ENCODE data around the gene BTBD6. TPM values are rescaled to one million over a fixed set of nuclear protein-coding genes. Genes with fewer than 3 reads are reported as not detected.

Gene BTBD6
- total RNA-seq, 4 donors from 2014 or later, result 41.0 to 52.7 (median 46.9) TPM

GRCh38 chr14:105214324-105214915 is 33.9 kb upstream of the BTBD6 start:
- intact Hi-C loops (cut with DNase I), result no loop called here
- DNase-seq, result no peak
- Histone ChIP-seq H3K4me1 (no peaks in the 10 kb centered on the region), H3K27me3 (no peaks in the 10 kb centered on the region), H3K4me3 (no peak overlapping the region), H3K36me3 (peaks cover 23 to 93% (median 30%) of the 10 kb centered on the region in 3 donors), H3K27ac (no peak overlapping the region), H3K9me3 (no peaks in the 10 kb centered on the region)
- TF ChIP-seq POLR2A (IDR thresholded peaks at IDR 0.05) (no peak), CTCF (IDR thresholded peaks at IDR 0.05) (no peak)
- WGBS, 2 donors, result 100% methylated on average over 2 of the region's 14 CpGs; no CpG with 5 or more reads in 1 of the 2 donors

- WGBS, 2 donors, result 74 to 80% methylated on average over 1 to 3 of the region's 3 CpGs
- Histone ChIP-seq H3K36me3 (peaks cover 22 to 93% (median 23%) of the 10 kb centered on the region in 3 donors), H3K4me3 (no peak overlapping the region), H3K4me1 (no peaks in the 10 kb centered on the region), H3K27me3 (no peaks in the 10 kb centered on the region), H3K9me3 (no peaks in the 10 kb centered on the region), H3K27ac (no peak overlapping the region)
- TF ChIP-seq POLR2A (IDR thresholded peaks at IDR 0.05) (no peak), CTCF (IDR thresholded peaks at IDR 0.05) (no peak)
- intact Hi-C loops (cut with DNase I), result no loop called here
- no peak for DNase-seq
These were observed 32.7 kb upstream of the BTBD6 start for GRCh38 chr14:105215602-105216001.

- Histone ChIP-seq H3K4me3 (no peak overlapping the region), H3K9me3 (no peaks in the 10 kb centered on the region), H3K36me3 (peaks cover 17 to 93% (median 31%) of the 10 kb centered on the region in 3 donors), H3K27me3 (no peaks in the 10 kb centered on the region), H3K27ac (no peak overlapping the region), H3K4me1 (no peaks in the 10 kb centered on the region)
- intact Hi-C loops (cut with DNase I), result no loop called here
- TF ChIP-seq CTCF (IDR thresholded peaks at IDR 0.05) (no peak), POLR2A (IDR thresholded peaks at IDR 0.05) (no peak)
- WGBS, 2 donors, result 93 to 95% methylated on average over 12 to 16 of the region's 30 CpGs
- no peak for DNase-seq
These were observed 31.7 kb upstream of the BTBD6 start for GRCh38 chr14:105216490-105217247.

- intact Hi-C loops (cut with DNase I), result no loop called here
- TF ChIP-seq CTCF (IDR thresholded peaks at IDR 0.05) (no peak), POLR2A (IDR thresholded peaks at IDR 0.05) (no peak)
- no CpG with 5 or more reads among the region's 11 CpGs for WGBS, 2 donors
- H3K4me1 ChIP-seq, result peaks cover 0 to under 1% (median 0%) of the 10 kb centered on the region in 3 donors
- no peak overlapping the region for H3K27ac ChIP-seq
- no peaks in the 10 kb centered on the region for H3K27me3 ChIP-seq
- H3K36me3 ChIP-seq, result peaks cover 17 to 92% (median 31%) of the 10 kb centered on the region in 3 donors
- no peaks in the 10 kb centered on the region for H3K9me3 ChIP-seq
- no peak overlapping the region for H3K4me3 ChIP-seq
- DNase-seq, result no peak
These were observed 30.6 kb upstream of the BTBD6 start for GRCh38 chr14:105217774-105218173.

GRCh38 chr14:105218611-105219010 is 29.7 kb upstream of the BTBD6 start:
- no peaks in the 10 kb centered on the region for H3K9me3 ChIP-seq
- WGBS, 2 donors, result 90 to 100% methylated on average over 2 of the region's 19 CpGs
- no peak for DNase-seq
- intact Hi-C loops (cut with DNase I), result no loop called here
- H3K27me3 ChIP-seq, result no peaks in the 10 kb centered on the region
- no peak for TF ChIP-seq POLR2A (IDR thresholded peaks at IDR 0.05)
- no peak for TF ChIP-seq CTCF (IDR thresholded peaks at IDR 0.05)
- no peak overlapping the region for H3K27ac ChIP-seq
- peaks cover 17 to 92% (median 31%) of the 10 kb centered on the region in 3 donors for H3K36me3 ChIP-seq
- H3K4me3 ChIP-seq, result no peak overlapping the region
- peaks cover 0 to 9% (median 0%) of the 10 kb centered on the region in 3 donors for H3K4me1 ChIP-seq

All from esophagus squamous epithelium (tissue), 5 donors.